Measurements from ENCODE around the gene GPR17.

Gene GPR17

DNA sequence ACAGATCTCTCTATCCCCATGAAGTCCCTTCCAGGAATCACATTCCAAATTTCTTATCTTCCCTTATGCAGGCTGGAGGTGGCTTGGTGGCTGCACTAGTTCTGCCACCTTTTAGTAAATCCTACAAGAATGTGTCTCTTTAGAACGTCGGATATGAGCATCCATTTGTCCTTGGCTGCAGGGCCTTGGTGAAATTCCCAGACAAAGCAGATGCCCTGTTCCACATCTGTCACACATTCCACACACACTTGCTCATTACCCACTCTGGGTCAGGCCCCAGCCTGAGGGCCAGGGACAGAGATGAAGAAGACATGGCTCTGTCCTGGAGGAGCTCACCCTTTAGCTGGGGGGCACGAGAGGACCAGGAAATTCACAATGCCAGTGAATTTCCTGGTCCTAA lies 31.2 kb upstream of the GPR17 start:
- no peak for DNase-seq (ENCODE audit: low read depth)

DNA sequence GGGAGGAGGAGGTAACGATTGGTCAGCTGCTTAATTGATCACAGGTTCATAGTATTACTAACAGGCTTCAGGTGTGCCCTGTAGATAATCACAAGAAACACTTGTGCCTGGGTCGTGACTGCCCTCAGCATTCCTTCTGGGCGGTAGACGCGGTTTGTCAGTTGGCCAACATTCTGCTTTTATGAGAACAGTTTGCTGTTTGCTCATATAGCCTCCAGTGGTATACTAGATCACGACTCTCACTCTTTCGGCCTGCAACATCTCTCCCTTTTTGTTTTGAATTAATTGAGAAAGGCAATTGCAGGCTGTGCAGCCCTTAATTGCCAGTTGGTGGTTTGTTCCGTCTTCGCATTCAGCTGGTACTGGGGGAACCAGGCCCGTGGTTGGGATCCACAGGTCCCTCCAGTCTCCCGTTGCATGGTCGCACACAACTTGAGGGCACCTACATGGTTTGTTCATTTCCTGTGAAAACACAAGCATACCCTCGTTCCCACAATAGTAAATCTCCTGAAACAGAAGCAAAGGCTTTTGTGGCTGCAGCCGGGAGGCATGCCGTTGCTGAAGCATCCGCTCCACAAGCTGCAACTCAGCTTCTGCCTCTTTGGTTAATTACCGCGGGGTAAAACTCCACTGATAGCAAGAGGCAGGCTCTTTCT lies 30.3 kb upstream of the GPR17 start:
- no peak for DNase-seq (ENCODE audit: low read depth)

DNA sequence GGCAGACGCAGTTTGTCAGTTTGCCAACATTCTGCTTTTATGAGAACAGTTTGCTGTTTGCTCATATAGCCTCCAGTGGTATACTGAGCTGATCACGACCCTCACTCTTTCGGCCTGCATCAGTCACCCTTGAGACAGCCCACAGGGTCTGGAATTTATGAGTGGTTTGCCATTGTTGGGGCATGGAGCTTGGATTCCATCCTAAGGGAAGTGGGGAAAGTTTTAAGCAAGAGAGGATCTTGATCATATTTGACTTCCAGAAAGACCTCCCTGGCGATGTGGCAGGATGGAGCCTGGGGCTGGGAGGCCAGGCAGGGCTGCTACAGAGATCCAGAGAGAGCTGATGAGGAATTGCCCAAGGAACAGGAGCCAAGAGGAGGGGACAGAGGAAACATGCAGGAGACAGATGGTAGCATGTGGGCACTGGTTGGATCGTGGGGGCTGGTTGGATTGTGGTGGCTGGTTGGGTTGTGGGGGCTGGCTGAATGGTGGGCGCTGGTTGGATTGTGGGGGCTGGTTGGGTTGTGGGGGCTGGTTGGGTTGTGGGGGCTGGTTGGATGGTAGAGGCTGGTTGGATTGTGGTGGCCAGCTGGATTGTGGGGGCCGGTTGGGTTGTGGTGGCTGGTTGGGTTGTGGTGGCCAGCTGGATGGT lies 27.3 kb upstream of the GPR17 start:
- DNase-seq (ENCODE audit: low read depth): no peak

DNA sequence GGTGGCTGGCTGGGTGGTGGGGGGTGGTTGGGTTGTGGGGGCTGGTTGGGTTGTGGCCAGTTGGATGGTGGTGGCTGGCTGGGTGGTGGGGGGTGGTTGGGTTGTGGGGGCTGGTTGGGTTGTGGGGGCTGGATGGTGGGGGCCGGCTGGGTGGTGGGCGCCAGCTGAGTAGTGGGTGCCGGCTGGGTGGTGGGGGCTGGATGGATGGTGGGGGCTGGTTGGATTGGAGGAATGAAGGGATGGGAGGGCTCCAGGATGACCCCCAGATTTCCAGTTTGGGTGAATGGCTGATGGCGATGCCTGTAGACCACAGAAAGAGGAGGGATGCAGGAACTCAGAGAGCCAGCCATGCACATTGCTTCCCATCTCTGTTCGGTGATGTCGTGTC lies 26.8 kb upstream of the GPR17 start:
- no peak for DNase-seq (ENCODE audit: low read depth)

DNA sequence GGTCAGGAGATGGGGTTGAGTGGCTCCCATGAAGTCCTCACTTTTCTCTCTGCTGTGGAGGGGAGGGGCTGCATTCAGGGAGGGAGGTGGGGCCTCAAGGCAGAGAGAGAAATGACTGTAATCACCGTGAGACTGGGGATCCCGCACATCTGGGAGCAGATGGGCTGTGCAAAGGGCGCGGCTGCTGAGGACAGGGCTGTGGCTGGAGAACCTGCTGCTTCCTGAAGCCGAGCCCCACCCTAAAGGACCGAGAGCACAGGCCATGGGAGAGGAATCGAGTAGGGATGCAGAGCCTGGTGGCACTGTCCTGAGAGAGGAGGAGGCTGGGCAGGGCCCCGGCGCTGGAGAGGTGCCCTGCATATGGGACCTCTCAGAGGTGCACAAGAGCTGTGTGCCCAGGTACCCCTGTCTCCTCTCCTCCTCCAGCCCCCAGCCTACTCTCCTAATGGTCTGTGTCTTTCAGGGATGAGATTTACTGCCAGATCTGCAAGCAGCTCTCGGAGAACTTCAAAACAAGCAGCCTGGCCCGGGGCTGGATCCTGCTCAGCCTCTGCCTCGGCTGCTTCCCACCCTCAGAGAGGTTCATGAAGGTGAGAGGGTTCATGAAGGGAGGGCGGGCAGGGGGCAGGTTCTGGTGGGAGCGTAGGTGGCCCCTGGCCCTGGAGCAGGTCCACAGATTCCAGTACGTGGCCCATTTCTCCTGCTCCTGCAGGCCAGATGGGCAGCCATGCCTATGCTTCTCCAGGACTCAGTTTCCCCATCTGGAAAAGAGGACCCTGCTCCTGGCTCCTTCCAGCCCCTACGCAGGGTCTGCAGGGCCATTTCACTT lies 25.9 kb upstream of the GPR17 start:
- DNase-seq (ENCODE audit: low read depth): no peak

DNA sequence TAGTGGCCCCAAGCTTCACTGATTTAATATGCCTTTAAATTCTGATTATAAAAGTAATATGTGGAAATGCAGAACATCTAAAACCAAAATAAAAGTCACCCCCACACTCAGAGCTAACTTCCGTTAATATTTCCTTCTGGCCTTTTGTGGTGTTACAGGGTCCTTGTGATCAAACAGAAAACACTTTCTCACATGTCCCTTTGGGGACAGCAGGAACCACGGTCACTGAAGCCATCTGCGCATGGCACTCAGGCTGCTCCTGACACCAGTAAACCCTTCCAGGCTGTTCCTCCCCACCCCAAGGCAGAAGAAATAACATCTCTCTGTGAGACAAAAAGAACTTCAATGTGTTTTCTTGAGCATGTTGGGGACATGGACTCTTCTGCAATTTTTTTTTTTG lies 25.1 kb upstream of the GPR17 start:
- no peak for DNase-seq (ENCODE audit: low read depth)

DNA sequence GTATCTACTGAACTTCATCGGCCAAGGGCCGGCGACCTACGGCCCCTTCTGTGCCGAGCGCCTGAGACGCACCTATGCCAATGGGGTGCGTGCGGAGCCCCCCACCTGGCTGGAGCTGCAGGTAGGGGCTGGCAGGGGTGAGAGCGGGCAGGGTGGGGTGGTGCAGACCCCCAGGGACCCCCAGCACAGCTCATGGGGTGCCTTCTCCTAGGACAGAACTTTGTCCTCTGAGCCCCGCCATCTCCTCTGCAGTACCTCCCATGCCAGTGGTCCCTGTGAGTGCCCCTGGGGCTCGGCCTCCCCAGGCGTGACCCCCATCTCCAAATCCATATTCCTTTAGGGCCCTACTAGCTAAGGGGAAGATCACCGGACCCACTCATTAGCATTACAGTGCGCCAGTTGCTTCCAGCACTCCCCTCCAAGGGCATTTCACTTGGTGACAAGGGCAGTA lies 23.9 kb upstream of the GPR17 start:
- DNase-seq (ENCODE audit: low read depth): no peak

DNA sequence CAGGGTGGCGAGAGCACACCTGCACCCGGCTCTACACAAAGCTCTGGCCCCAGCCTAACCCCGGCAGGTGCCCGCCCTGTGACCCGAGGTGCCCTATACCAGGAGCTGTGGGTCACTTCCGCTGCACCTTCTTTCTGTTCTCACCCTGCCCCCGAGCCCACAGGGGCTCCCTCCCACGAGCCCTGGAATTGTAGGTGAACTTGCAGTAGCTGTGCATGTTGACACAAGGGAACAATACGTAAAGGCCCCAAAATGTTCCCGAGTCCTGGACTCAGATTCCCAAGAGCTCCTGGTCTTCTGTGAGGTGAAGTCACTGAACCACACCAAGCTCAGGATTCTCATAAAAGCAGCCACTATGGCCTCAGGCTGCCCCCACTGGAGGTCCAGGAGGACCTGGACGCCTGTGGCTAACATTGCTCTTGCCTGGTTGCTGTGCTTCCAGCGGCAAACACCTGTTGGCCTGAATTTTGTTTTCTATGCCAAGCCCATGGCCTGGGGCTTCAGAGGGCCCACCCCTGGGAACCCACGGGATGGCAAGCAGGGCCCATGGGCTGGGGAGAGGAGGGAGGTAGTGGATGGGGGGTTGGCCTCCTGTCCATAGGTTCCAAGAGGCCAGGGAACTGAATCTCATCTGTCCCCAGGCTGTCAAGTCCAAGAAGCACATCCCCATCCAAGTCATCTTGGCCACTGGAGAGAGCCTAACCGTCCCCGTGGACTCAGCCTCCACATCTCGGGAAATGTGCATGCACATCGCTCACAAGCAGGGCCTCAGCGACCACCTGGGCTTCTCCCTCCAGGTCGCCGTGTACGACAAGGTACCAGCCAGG lies 23.2 kb upstream of the GPR17 start:
- no peak for DNase-seq (ENCODE audit: low read depth)

DNA sequence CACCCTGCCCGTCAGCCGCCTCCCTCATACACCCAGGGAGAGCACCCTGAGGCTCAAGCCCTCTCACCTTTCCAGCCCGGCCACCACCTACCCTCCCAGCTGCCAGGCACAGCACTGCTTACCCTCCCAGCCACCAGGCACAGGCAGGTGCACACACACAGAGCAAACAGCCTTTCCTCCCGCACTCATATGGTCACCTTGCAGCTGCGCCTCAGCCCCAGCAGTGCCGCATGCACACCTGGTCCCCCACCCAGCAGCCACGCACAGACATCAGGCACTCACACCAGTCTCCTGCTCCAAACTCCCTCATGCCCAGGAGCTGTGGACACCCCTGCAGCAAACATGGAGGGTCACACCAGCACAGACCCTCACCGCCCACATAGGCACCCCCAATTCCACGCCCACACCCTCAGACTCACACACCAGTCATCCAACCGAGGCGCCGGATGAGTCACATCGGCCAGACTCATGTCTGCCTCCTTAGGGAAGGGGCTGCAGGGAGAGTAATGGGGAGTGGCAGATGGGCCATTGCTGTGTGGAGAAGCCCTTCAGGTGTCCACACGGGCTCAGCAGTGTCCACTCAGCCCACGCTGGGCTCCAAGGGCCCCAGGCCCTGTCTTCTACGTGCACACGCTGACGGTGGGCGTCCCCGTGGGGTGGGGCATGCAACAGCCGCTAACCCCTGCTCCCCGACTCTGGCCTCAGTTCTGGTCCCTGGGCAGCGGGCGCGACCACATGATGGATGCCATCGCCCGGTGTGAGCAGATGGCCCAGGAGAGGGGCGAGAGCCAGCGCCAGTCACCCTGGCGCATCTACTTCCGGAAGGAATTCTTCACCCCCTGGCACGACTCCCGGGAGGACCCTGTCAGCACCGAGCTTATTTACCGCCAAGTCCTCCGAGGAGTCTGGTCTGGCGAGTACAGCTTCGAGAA lies 22.3 kb upstream of the GPR17 start:
- DNase-seq (ENCODE audit: low read depth): no peak

DNA sequence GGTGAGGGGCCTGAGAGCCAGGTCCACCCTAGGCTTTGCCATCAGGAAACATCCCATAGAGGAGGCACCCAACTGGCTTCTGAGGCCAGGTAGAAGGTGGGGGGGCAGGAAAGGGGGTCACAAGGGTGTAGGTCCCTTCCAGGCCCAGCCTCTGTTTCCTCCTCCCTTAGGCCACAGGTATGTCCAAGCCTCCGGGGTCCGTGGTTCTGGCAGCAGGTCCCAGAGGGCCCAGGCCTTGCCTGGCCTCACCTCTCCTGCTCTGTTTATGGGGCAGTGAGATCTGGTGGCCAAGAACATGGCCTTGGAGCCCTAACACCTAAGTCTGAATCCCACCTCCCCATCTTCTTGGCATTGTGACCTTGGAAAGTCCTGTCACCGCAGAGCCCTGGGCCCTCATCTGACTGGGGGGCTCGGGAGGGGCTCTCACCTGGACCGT lies 21.6 kb upstream of the GPR17 start:
- DNase-seq (ENCODE audit: low read depth): no peak

DNA sequence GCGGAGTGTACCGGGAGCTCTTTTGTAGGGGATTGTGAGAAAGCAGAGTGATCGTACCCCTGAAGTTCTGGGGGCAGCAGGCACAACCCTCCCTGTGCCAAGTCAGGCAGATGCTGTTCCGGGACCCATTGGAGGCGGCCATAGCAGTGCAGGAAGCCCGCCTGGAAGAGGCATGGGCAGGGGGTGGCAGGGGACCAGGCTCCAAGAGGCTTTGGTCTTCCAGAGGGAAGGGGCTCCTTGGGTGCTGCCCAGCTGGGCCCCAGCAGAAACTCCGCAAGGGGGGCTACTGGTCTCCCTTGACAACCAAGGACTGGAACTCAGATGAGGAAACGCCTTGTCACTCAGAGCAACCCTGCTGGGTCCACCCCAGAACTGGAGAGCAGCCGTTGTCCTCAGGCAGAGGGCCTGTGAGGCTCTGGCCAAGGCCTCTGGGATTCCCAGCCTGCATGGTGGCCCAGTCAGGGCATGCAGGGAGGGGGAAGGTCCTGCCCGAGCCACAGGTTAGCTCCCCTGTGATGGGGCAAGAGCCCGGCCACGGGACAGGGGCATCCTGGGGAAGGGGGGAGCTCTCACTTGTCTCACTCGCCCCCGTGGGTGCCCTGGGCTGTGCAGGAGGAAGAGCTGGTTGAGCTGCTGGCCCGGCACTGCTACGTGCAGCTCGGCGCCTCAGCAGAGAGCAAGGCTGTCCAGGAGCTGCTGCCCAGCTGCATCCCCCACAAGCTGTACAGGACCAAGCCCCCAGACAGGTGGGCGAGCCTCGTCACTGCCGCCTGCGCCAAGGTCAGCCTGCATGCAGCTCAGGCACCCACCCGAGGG lies 21.0 kb upstream of the GPR17 start:
- no peak for DNase-seq (ENCODE audit: low read depth)

DNA sequence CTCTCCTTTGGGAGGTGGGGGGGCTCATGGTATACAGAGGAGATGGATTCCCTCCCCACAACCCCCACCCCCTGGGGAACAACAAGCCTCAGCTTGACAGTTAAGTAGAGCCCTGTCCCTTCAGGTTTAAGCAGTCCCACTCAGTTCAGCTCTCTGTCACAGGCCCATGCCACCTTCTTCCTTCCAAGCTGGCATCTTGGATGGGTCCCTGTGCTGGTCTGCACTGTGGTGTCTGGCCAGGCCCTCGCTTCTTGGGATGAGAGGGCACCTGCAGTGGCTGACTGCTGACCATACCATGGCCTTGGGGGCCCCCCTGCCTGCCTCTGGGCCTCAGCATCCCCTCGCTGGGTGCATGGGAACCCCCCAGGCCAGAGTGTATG lies 20.4 kb upstream of the GPR17 start:
- DNase-seq (ENCODE audit: low read depth): no peak

DNA sequence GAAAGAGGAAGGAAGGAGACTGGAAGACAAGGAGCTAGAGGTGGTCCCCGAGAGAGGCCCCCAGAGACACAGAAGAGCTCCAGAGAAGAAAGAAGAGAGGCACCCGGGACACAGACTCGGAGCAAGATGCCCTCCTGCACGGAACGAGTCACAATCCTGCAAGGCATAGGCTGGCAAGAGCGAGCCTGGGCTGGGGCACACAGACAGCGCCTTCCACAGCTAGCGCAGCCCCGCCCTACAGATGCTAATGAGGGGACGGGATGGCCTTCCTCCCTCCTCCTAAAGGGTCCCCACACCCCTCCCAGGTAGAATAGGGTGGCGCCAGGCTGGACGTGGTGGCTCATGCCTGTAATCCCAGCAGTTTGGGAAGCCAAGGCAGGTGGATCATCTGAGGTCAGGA lies 19.8 kb upstream of the GPR17 start:
- no peak for DNase-seq (ENCODE audit: low read depth)

DNA sequence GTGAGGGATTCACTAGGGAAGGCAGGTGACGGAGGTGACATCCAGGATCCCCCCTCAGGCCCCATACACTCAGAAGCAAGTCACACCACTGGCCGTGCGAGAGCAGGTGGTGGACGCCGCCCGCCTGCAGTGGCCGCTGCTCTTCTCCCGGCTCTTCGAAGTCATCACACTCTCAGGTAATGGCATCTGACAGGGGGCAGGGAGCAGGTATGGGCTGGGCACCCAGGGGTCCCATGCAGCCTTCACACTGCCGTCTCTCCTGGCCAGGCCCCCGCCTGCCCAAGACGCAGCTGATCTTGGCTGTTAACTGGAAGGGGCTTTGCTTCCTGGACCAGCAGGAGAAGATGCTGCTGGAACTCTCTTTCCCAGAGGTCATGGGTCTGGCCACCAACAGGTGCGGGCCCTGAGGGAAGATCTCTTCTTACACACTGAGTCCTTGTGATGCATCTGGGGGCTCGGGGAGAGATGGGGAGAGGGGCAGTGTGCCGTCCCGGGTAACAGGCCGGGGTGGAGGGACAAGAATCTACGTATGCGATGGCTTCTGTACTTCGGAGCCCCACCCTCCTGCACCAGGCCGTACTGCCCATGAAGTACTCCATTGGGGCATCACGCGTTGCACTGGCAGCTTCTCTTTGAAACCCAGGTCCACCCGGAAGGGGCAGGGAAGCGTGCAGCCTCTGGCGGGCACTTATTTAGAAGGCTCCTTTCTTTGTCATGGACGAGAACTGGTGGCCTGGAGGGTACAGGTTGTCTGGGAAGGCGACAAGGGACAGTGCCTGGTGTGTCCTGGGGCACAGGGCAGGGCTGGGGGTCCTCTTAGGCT lies 18.8 kb upstream of the GPR17 start:
- no peak for DNase-seq (ENCODE audit: low read depth)

DNA sequence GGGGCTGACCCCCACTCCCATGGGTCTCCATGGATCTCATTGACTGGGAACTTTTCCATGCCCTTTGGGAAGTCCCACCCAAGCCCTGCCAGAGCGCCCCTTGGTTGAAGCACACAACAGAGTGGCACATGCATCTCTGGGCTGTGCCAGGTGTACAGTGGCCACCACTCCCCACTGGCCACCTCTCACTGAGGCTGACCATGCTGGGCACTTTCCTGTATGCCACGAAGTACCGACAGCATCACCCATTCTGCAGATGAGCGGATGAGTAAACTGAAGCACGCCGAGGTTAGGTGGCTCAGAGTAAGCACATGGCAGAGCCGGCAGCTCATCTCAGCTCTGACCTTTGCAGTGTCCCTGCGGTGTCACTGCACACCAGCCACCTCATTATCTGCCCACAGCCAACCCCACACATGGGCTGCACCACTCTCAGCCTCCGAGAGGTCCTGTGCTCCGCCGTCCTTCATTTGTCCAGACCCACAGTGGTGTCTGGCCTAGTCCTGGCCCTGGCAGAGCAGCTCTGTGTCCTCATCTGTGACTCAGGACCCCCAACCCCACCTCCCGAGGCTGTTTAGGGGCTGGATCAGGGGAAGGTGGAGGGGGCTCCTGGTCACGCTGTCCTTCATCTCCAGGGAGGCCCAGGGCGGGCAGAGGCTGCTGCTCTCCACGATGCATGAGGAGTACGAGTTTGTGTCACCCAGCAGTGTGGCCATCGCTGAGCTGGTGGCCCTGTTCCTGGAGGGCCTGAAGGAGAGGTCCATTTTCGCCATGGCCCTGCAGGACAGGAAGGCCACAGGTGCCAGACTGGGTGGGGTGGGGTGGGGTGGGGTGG lies 18.0 kb upstream of the GPR17 start:
- no peak for DNase-seq (ENCODE audit: low read depth)

DNA sequence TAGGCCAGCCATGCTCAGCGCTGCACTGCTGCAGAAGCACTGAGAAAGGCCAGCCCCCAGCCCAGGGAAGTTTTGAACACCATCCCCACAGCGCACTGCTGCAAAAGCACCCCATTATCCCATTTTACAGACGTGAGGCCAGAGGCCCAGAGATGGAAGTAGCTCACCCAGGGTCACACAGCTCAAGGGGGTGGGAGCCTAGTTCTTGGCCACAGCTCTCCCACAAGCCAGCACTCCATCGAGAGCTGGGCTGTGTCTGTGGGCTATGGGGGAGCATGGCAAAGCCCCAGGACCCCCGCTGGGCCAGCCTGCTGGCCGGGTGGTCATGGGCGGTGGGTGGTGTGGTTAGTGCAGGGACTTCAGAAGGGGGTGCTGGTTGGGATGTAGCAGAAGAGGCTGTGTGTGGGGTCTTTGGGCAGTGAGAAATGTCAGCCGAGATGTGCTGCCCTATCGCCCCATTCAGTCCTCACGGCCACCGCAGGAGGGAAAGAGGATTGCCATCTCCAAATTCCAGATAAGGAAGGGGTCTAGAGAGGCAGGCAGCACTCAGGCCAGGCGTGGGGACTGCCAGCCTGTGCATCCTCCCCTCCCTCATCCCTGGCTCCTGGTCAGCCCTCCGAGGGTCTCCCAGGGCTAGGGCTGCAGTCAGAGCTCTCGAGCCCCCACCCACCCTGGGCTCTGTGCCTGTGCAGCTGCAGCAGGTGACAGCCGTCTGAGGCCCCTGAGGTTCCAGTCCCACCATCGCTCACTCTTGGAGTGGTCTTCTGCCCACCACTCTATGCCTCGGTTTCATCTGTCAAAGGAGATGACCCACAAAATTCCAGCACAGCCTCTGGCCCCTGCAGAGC lies 17.0 kb upstream of the GPR17 start:
- no peak for DNase-seq (ENCODE audit: low read depth)

DNA sequence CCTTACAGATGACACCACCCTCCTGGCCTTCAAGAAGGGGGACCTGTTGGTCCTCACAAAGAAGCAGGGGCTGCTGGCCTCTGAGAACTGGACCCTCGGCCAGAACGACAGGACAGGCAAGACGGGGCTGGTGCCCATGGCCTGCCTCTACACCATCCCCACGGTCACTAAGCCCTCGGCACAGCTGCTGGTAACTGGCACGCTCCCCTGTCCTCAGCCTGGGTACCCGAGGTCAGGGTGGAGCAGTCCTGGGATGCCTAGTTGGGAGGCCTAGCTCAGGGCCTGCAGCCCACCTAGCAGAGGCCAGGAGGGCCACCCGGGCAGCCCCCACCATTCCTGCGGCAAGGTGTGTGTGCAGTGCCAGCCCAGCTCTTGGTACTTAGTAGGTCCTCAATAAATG lies 16.3 kb upstream of the GPR17 start:
- DNase-seq (ENCODE audit: low read depth): no peak

All from activated T-cell treated with anti-CD3 and anti-CD28 coated beads for 48 hours (primary cell).